Inflammatory macrophage (primary cell): ENCODE measurements around the gene ARTN.
A peak's percentile ranks its signal among the peaks of the same experiment; 100 is the strongest.

Experiments
- DNase-seq, 2 donors: peaks; one replicate each; pipeline ENCODE4 v3.0.0-alpha.2; 2020 to 2022

ARTN gene

DNA sequence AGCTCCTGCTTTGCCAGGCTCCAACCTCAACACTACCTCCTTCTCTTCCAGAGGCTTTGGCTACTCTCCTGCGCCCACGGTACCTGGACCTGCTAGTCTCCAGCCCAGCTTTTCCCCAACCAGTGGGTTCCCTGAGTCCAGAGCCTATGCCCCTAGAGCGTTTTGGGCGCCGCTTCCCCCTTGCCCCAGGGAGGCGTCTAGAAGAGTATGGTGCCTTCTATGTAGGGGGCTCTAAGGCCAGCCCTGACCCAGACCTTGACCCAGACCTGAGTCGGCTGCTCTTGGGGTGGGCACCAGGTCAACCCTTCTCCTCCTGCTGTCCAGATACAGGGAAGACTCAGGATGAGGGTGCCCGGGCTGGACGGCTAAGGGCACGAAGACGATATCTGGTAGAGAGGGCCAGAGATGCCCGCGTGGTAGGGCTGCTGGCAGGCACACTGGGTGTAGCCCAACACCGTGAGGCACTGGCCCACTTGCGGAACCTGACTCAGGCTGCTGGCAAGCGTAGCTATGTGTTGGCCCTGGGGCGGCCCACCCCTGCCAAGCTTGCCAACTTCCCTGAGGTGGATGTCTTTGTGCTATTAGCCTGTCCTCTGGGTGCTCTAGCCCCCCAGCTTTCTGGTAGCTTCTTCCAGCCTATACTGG lies 37.9 kb downstream of the ARTN start:
- no peak for DNase-seq

DNA sequence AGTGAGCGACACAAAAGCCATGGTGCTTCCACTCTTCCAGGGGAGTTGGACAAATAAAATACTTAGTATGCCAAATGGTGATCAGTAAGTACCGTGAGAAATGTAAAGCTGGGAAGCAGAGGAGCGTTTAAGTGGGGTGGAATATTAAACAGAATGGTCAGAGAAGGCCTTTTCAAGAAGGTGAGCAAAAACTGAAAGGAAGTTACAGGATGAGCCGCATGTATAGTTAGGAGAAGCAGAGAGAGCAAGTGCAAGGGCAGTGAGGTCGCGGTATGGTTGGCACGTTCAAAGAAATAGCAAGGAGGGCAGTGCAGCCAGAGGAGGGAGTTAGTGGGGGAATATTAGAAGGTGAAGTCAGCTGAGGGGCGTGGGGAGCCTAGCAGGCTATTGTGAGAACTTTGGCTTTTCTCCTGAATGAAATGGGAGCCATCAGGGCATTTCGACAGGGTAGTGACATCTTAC lies 40.4 kb downstream of the ARTN start:
- peak in 1 of 2 donors; percentile 3 for DNase-seq

DNA sequence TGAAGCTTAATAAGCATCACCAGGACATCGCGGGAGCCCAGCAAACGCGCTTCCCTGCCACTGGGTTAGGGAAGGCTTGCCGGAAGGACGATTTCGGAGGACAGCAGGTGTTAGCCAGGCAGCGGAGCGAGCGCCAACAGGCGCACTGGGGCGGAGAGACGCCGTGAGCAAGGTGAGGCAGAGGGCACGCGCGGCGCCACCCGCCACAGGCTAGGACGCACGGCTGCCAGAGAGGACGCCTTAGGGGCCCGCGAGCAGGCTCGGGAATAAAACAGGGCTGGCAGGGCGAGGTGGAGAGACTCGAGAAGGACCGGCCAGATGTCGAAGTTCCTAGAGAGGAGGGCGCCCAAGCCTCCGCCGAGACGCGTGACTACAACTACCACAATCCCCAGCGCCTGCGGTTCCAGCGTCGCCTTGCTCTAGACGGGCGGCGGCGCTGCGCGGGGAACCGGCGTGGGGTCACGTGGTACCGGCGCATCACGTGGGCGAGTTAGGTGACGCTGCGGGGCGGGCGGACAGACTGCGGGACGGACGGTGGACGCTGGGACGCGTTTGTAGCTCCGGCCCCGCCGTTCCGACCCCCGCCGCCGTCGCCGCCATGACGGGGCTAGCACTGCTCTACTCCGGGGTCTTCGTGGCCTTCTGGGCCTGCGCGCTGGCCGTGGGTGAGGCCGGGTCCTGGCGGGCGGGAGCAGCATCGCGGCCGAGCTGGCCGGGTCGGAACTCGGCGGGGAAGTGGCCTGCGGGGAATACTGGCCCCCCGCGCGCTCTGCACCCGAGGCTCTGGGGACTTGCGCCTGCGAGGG lies 41.0 kb downstream of the ARTN start, which contains the start of gene ATP6V0B:
Gene ATP6V0B (plus strand): TSS at position 518 of the 806 bp plus-strand sequence. CDS start 81 bp downstream, at position 599.
- DNase-seq: peak; percentile 97 to 98

DNA sequence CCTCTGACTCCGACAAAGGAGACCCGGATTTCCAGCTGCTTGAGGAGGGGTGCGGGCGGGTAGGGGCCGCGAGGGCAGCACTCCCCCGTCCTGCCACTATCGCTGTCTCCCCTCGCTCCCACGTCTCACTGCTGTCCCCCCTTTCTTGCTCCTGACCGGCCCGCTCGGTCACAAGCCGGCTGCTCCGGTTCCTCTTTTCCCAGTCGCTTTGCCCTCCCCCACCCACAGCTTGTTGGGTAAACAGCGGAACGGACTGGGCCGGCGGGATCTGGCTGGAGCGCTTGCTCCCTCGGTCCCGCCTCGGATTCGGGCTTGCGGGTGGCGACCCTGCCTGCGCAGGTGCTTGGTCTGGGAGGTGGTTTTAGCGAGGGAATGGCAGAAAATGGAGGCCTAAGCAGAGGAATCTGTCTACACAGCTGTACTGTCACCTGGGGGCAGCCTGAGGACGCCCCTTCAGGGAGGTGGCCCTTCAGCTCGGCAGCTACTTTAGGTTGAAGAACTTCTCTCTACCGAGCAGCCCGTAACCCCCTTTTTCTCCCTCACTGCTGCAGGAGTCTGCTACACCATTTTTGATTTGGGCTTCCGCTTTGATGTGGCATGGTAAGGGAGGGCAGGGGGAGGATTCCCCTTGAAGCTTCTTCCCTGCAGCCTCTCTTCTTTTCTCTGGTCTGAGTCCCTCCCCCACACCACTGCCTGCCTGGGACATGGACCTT lies 41.8 kb downstream of the ARTN start:
- peak; percentile 86 to 93 for DNase-seq

DNA sequence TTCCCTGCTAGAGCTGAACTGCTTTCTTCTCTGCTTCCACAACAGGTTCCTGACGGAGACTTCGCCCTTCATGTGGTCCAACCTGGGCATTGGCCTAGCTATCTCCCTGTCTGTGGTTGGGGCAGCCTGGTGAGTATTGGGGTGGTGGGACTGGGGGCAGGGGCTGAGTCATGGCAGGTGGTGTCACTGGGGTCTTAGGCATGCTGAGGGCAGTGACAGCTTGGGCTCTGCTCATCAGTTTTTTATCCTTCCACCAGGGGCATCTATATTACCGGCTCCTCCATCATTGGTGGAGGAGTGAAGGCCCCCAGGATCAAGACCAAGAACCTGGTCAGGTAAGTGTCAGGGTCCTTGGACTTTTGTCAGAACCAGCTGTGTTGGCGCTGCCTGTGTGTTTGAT lies 42.4 kb downstream of the ARTN start:
- no peak for DNase-seq

DNA sequence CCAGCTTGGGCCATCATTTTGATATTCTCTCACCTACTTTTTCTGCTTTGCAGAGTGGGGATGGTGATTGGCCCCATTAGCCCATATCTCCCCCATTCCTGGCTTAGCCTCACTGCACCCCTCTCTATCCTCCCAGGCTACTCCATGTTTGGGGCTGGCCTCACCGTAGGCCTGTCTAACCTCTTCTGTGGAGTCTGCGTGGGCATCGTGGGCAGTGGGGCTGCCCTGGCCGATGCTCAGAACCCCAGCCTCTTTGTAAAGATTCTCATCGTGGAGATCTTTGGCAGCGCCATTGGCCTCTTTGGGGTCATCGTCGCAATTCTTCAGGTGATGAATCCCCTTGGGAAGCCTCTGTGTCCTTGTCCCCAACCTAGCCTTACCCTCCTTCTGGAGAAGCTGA lies 43.3 kb downstream of the ARTN start:
- no peak for DNase-seq

DNA sequence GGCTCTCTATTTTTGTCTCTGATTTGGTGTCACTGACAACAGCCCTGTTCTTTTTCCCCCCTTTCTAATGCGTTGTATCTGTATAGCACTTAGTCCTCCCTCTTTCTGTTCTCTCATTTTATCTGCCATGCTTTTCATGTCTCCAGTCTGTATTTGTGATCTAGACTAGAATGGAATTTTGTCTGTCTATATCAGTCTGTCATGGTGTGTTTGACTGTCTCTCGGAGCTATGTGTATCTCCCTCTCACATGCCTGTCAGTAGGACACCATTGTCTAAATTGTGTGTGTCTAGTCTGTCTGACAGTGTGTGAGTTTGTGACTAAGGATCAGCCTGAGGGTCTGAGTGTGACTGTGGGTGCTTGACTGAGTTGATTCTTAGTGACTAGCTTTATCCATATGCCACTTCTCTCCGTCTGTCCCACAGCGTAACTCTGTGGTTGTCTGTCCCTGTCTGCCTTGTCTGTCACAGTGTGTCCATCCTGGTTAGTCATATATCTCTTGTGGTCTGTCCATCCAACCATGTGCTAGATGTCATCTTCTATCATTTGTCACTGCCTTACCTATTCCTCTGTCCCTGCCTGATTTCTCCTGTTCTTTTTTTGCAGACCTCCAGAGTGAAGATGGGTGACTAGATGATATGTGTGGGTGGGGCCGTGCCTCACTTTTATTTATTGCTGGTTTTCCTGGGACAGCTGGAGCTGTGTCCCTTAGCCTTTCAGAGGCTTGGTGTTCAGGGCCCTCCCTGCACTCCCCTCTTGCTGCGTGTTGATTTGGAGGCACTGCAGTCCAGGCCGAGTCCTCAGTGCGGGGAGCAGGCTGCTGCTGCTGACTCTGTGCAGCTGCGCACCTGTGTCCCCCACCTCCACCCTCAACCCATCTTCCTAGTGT lies 44.0 kb downstream of the ARTN start:
- no peak for DNase-seq

DNA sequence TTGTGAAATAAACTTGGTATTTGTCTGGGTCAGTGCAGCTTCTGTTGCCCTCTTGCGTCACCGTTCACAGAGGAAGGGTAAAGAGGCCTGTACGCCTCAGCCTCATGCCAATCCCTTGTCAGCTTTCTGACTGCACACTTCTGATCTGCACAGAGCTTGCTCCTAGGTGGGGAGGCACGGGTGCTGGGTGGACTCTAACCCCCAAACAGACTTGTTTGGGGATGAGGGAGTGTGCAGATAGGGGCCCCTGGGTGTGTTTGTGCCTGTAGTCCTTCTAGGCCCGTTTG lies 44.6 kb downstream of the ARTN start:
- peak in 1 of 2 donors; percentile 5 for DNase-seq

- peak in 1 of 2 donors; percentile 49 for DNase-seq
Measured at GRCh38 chr1:43978551-43979260, 45.1 kb downstream of the ARTN start, which contains the start of gene B4GALT2. B4GALT2 (plus strand) TSS chr1:43979210; CDS start chr1:43981161, 1,951 bp downstream.

DNA sequence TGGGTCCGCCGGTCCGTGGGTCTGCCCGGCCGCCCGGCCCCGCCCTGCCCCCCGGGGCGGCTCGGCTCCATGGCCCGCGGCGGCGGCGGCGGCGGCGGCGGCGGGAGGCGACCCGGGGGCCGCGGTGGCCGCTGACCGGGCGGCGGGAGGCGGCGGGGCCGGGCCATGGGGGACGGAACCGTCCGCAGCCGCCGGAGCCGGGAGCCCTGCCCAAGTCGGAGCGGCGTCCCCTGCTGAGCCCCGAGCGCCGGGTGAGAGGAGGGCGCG lies 45.6 kb downstream of the ARTN start:
- DNase-seq: no peak

DNA sequence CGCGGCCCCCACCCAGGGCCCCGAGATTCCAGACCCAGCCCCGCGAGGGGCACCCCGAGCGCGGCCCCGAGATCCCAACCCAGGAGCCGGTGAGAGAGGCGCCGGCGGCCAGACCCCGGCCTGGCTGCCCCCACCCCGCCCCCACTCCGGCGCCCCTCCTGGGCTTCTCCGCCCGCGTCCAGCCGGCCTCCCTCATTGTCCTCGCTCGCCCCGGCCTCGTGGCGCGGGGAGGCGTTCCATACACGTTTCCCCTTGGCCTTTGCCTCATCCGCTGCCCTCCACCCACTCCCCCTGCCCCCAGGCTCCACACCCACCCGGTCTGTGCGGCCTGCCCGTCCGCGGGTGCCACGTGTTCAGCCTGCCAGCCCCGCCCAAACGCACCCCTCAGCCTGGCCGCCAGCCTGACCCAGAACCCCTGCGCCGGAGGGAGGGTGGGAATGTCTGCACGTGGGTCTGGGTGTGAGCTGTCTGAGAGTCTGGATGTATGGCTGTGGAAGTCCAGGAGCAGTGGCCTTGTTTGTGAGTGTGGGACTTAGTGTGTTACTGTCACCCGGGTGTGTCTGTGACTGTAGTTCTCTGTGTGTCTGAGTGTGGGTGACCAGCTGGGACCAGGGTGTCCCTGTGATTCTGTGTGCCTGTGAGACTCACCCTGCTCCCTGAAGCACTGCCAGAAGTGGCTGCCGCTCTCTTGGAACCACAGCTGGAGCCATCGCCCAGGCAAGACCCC lies 46.1 kb downstream of the ARTN start:
- peak; percentile 22 to 57 for DNase-seq

DNA sequence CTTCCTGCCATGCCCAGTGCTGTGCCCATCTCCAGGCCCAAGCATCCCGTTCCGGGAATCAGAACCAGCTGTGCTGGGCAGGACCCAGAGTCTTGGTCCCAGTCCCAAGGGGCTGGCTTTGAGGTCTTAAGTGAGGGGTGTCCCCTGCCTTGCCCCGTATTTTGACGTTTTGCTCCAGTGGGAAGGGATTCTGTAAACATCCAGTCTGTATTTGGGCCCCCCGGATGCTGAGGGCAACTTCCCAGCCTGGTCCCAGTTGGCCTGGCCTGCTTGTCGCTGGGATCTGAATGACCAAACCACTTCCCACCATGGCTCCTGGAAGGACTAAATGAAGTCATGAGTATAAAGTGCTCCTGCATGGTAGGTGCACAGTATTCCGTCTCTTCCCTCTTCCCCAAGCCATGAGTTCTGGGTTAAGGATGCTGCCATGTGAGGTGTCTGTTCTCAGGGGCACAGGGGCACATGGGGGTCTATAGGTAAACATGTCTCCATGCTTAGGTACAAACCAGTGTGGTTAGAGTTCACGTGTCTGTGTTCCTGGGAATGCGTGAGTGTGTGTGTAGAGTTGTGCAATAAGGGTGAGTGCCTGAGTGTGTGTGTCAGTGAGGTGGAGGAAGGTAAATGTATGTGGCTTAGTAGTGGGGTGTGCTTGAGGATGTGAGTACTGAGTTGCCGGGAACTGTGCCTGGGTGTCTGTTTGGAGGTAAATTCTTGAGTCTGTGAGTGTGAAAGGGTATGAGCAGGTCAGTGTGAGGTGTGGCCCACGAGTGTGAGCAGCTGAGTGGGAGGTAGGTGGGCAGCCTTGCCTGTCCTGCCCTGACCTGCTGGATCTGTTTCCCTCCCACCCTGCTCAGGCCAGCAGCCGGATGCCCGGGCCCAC lies 46.9 kb downstream of the ARTN start:
- DNase-seq: no peak

- no peak for DNase-seq
Measured at GRCh38 chr1:43981135-43981491, 47.5 kb downstream of the ARTN start.

DNA sequence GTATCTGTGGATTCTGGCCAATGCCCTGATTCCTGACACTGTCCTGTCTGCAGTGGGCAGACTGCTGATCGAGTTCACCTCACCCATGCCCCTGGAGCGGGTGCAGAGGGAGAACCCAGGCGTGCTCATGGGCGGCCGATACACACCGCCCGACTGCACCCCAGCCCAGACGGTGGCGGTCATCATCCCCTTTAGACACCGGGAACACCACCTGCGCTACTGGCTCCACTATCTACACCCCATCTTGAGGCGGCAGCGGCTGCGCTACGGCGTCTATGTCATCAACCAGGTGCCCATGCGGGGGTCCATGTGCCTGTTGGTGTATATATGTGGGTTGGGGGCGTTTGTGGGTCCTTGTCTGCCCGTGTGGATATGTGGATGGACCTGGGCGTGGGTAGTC lies 48.0 kb downstream of the ARTN start:
- no peak for DNase-seq

- no peak for DNase-seq
Measured at GRCh38 chr1:43982241-43982640, 48.6 kb downstream of the ARTN start.

GRCh38 chr1:43982808-43983207 lies 49.2 kb downstream of the ARTN start:
- peak; percentile 52 to 53 for DNase-seq

GRCh38 chr1:43983253-43983899 lies 49.8 kb downstream of the ARTN start:
- no peak for DNase-seq

GRCh38 chr1:43984855-43985254 lies 51.3 kb downstream of the ARTN start:
- DNase-seq: no peak

- DNase-seq: no peak
Measured at GRCh38 chr1:43985984-43986595, 52.5 kb downstream of the ARTN start.
